OCI-M1 (cell line): ENCODE measurements around the gene TNS4.

Experiments used
- DNase-seq: peaks from one replicate; lab custom pipeline; 2025; lab: John Stamatoyannopoulos, UW

TNS4 gene

DNA sequence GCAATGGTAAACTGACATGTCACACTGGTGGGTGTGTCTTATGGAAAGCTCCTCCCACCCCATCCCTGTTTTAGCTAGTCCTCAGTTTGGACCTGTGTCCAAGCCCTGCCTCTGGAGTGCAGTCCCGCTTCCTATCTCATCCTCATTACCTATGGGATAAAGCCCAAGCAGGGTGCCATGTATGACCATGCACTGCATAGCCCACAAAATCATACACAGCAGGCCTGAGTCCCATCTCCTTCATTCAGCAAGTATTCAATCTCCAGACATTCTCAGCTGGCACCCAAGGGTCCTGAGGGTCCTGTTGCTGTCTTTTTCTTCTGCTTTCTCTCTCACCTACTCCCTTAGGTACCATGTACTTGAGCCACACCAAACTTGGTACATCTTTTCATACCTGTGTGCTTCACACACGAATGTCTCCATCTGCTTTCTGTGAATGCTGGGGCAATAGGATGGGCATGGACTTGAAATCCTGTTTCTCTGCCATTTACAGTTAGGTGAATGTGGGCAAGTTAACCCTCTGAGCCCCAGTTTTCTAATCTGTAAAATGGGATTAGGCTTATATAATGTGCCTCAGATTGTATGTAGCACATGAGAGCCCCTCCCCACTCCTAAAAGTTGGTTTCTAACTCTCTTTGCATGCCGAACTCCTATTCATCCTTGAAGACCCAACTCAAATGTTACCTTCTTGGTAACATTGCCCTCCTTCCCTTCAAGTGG is 28.5 kb downstream of the TNS4 start:
- peak; percentile 12 for DNase-seq

DNA sequence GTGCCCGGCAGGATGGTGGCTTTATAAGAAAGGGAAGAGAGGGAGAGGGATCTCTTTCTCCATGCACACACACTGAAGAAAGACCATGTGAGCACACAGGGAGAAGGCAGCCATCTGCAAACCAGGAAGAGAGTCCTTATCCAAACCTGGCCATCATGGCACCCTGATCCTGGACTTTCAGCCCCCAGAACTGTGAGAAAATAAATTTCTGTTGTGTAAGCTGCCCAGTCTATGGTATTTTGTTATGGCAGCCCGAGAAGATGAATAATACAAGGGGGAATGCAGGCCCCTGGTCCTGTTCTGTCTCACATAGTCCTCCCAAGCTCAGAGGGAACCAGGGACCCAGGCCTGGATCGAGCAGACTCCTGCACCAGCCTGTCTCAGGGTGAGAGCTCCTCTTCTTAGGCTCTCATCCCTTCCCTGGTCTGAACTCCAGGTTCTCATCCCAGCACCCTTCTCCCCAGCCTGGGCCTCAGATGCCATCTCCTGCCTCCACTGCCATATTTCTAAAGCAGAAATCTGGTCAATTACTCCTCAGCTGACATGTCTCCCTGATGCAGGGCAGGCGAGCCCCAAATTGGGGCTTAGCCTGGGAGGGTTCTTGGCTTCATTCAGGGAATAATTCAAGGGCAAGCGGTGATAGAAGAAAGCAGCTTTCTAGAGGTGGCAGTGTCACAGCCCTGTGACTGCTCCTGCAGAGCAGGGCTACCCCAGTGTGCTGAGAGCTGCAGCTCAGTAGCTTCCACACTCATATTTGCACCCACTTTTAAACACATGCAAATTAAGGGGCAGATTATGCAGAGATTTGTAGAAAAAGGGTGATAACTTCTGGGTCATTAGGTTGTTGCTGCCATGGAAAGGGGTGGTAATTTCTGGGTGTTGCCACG is 29.3 kb downstream of the TNS4 start:
- DNase-seq = no peak

DNA sequence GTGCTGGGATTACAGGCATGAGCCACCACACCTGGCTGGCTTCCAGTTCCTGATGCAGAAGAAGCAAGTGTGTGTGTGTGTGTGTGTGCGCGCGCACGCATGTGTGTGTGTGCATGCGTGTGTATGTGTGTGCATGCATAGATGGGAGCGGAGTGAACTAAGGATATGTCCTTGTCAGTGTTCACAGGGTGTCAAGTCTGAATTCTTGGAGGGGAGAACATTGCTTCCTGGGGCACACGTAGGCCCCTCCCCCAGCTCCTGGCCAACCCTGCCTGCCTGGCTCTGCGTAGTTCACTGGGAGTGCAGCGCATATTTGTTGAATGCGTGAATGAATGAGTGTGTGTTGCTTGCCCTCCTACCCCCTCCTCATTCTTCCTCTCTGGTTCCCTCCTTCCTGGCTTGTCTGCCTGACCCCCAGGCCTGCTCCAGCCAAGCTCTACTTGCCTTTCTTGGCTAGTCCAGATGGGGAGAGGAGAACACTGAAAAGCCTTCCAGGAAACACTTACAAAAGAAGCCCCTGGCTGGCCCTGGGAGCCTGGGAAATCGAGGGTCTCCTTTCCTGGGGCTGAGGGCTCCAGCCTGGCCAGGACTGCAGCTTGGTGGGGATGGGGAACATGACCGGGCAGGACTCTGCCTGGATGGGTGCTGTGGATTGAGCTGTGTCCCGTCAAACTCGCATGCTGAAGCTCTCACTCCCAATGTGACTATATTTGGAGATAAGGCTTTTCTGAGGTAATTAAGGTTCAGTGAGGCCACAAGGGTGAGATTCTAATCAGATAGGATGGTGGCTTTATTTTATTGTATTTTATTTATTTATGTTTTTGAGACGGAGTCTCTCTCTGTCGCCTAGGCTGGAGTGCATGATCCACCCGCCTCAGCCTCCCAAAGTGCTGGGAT is 30.2 kb downstream of the TNS4 start:
- no peak for DNase-seq

DNA sequence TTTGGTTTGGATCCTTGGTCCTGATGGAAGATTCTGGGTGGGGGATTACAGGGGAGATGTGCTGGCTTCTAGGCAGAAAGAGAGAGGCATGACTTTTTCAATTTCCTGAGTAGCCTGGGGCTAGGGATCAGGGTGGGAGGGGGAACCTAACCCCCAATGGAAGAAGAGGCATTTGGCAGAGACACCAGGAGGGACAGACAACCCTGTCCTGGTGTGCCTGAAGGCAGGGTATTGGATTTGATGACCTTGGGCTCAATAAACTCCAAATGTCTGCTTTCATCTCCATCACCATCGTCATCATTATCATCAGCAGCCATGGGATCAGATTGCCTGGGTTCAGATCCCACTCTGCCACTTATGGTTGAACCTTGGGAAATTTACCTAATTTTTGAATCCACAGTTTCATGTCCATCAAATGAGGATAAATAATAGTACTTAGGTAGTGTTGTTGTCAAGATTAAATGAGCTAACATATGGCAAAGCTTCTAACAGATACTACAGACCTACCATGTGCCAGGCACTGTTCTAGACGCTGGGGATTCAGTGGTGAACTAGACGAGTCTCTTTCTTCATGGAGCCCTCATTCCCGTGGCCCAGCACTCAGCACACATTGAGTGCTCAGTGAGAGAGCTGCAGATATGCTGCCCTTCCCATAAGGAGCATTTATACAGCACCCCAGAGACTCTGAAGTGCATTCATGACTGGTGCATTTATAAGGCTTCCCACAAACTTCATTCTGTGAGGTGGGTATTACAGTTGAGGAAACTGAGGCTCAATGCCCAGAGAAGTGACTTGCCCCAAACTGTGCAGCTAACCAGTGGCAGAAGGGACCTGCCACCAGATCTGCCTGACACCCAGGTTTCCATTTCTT is 31.4 kb downstream of the TNS4 start:
- DNase-seq = no peak

DNA sequence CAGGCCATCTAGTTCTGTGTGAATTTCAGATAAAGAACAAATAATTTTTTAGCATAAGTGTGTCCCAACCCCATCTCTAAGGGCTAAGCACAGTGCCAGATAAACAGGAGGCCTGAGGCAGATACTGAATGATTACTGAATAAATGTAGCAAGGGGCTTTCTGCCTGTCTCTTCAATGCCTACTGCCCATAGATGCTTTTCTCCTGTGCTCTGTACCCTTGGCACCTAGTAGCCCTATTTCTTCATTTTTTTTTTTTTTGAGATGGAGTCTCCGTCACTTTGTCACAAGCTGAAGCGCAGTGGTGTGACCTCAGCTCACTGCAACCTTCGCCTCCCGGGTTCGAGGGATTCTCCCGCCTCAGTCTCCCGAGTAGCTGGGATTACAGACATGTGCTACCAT is 32.9 kb downstream of the TNS4 start:
- DNase-seq = no peak

DNA sequence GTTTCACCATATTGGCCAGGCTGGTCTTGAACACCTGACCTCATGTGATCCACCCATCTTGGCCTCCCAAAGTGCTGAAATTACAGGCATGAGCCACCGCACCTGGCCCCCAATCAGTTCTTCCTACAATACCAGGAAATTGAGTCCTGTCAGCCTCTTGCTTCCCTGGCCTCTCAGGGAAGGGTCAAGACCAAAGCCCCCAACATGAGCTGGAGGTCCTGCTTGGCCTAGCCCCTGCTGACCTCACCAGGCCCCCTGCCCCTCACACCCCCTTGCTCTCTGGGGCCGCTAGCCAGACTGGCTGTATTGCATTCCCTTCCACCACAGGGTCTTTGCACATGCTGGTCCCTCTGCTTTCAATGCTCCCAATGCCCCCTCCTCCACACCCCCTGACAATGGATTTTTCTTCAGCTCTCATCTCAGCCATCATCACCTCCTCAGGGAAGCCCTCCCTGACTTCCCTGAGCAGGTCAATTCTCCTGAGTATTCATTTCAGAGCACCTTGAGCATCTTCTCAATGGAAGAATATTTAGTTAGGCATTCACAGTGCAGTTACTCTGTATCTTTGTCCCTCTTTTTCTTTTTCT is 34.0 kb downstream of the TNS4 start:
- DNase-seq = no peak

DNA sequence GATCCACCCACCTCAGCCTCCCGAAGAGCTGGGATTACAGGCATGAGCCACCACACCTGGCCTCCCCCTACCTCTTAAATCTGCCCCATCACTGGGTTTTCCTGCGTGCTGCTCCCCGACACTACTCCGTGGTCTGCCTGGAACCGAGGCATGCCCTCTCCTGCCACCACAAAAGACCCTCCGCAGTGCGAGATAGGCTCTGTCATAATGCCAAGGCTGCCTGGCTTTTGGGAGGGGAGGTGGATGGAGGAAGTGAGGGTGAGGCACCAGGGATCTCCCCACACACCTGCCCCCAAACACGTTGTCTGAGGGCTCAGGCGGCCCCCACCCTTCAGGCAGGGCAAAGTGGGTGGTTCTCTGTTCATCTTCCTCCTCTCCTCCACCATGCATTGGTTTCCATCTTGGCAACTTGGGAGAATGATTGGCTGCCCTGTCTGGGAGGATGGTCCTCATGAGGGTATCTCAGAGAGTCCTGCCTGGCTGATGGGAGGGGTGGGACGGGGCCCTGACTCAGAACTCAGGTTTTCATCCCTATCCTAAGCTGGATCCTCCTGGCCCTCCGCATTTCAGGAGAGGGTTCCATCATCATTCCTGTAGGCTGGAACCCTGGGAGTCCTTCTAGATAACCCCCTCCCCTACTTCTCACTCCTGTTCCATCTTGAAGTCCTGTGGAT is 35.0 kb downstream of the TNS4 start:
- DNase-seq = no peak

DNA sequence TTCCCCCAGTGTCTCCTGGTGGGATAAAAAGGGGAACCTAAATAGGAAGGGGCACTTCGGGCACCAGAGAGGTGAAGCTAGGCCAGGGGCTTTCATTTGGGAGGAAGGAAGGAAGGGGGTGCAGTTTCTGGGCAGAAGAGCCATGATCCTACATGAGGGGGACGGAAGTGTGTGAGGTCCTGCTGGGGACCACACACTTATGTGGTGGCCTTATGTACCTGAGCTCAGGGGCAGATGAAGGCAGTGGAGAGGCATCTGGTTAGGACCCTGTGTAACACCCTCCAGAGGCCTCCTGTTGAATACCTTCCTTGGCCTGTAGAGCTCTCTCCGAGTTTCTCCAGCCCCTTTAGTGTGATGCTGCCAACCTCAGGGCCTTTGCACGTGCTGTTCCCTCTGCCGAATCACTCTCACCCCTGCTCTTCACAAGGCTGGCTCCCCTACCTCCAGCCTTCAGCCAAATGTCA is 37.0 kb downstream of the TNS4 start:
- DNase-seq = no peak

DNA sequence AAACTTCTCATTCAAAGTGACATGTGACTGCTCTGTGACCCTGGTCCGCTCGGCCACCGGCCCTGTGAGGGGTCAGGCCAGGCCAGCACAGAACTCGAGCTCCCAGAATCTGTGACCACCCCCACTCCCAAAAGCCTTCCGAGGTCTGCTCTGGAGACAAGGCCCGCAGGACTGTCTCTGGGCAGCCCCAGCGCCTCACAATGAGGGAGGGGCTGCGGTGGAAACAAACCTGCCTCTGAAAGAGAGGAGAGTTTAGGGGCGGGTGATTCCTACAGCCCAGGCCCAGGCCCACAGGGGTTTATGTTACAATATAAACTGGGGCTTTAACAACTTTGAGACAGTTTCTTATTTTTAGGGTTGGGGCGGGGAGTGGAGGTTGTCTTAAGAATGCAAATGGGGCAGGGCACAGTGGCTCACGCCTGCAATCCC is 38.3 kb downstream of the TNS4 start:
- no peak for DNase-seq

DNA sequence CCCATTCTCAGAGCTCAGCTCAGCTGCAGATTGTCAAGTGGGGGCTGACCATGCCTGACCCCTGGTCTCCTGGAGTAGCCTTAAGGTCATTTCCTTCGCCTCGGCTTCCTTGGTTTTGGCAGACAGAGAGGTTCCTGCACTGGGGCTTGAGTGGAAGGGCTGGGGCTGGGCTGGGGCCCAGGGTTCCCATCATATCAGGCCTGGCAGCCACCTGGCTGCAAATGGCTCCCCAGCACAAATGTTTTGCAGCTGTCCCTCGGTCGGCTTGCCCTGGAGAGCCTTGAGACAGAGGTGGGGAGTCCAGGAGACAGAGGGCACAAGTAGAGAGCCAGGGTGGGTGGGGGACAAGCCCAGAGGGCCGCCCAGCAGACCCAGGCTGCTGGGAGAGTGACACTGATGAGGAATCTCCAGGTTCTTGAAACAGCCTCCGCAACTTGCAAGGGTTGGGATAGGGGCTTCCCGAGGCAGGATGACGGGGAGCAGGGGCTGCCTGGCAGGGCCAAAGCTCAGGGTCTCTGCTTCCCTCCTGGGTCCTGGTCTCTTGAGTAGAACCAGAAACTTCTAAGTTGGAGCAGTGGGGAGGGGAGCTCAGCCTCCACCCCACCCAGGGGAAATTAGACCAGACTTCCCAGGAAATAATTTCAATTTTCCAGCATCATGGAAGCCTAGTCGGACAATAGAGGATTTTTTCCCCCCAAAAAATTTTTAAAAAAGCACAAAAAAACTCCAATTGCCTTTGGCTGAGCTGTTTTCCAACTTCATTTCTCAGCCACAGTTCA is 38.9 kb downstream of the TNS4 start:
- DNase-seq = no peak

DNA sequence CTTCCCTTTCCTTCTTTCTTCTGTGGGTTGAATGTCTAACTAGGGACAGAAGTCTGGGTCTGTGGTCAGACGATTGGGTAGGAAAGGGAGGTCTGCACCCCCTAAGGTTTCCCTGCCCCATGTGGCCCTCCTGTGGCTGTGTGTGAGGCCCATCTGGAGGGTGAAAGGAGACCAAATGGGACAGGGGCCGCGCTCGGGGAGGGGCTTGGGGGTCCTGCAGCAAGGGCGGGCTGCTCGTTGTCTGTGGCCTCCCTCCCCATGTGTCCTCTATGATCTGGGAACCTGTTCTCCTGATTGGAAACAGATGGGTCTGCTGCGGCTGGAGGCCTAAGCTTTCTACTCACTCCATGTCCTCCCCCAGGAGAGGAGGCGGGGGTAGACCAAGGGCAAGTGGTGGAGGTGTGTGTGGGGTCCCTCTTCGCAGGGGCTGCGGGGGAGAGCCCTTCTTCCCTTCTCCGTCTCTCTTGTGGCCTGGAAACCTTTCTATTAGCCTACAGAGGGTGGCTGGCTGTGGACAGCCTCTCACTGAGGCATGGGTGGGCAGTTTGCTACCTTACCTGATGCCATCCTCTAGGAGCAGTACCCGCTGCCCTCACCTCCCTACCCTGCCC is 39.6 kb downstream of the TNS4 start:
- DNase-seq = no peak

DNA sequence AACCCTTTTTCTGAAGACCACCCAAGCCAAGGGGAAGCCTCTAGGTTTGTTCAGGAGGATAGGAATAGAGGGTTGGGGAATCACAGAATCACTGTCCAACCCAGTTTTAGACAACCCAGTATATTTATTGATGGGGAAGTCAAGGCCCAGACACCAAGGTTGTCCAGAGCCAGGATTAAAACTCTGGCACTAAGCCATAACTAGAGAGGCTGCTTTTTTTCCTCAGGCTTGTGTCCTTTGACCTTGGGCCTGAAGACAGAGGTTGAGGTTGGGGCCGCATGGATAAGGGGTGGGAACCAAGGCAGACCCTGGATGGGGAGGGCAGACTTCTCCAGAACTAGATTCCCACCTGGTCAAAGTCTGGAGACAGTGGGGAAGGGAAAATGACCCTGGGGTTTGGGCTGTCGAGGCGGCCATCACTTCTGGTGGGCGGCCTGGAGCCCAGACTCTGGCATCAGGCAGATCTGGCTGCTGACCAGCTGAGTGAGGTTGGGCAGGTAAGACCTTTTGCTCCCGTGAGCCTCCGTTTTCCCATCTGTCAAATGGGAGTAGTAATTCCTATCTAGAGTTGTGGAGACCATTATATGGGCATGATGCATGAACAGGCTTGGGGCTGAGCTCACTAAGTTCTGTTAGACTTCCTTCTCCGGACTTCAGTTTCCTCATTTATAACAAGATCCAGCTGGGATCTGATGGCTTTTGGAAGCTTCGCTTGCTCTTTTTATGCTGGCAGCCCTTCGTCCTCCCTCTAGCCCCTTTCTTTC is 40.3 kb downstream of the TNS4 start:
- DNase-seq = no peak

DNA sequence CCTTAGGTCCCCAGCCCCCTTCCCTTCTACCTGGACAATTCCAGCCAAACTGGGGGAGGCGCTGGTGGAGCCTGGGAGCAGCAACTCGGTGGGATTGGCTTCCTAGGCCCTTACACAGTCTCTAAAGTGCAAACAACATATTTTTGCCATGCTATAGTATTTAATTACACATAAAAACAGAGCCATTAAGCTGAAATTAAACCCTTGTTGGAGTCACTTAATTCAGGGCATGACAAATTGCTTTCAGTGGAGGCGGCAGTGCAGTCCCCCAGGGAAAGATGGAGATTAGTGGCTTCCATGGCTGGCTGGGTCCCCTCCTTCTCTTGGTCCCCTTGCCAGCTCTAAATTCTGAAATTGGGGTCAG is 40.8 kb downstream of the TNS4 start:
- DNase-seq = no peak

DNA sequence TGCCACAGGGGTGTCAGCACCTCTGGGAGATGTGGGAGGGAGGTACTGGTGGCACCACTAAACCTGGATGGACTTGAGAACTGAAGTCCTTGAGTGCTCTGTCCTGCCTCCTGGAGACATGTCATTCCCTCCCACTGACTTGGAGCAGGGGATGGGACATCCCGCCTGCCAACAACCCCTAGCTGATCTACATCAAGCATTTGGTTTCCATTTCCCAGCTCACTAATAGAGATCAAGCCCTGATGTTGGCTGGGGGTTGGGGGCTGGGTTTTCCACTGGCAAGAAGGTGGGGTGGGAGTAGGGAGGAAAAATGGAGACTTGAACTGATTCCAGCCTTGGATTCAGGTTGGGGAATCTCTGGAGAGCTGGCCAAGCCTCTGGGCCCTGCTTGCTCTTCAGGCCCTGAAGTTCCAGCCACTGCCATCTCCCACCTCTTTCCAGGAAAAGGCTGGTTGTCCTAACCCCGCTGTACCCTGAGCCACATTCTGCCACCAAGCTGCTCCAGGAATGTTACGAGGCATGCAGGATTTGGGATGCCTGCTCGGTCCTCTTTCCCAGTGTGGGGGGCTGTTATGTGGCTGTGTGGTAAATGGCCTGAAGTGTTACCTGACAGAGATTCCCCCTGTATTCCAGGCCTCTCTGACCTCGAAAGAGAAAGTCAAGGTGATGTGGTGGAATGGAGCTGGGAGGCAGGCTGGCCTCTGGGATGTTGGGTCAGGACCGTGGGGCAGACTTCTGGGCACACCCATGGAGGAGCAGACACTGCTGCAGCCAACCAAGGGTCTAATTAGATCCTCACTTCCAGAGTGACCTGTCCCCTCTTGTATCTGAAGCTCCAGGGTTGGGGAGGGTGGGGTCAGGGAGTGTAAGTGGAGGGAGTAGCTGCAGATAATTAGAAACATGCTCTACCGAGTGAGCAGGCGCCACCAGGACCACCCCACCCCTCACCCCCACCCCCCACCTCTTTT is 41.5 kb downstream of the TNS4 start:
- no peak for DNase-seq

DNA sequence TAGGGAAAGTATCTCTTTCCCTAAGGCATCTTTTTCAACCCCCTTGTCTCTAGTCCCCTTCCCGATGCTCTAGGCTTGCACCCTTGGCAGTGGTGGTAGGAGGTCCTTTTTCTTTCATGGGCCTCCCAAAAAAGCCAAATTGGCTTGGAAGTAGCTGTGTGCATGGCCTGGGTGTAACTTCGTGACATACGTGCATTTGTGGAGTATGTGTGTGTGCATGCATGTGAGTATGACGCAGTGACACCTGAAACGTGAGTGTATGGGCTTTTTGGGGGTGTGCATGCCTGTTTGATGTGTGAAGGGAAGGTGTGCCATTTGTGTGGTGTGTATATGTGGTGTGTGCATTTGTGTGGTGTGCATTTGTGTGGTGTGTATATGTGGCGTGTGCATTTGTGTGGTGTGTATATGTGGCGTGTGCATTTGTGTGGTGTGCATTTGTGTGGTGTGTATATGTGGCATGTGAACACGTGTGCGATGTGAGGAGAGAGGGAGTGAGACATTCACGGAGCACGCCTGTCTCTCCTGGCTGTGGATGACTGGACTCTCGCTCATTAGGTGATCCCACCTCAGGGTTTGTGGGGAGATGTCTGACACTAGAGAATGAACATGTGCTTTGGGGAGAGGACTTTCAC is 42.5 kb downstream of the TNS4 start:
- no peak for DNase-seq

DNA sequence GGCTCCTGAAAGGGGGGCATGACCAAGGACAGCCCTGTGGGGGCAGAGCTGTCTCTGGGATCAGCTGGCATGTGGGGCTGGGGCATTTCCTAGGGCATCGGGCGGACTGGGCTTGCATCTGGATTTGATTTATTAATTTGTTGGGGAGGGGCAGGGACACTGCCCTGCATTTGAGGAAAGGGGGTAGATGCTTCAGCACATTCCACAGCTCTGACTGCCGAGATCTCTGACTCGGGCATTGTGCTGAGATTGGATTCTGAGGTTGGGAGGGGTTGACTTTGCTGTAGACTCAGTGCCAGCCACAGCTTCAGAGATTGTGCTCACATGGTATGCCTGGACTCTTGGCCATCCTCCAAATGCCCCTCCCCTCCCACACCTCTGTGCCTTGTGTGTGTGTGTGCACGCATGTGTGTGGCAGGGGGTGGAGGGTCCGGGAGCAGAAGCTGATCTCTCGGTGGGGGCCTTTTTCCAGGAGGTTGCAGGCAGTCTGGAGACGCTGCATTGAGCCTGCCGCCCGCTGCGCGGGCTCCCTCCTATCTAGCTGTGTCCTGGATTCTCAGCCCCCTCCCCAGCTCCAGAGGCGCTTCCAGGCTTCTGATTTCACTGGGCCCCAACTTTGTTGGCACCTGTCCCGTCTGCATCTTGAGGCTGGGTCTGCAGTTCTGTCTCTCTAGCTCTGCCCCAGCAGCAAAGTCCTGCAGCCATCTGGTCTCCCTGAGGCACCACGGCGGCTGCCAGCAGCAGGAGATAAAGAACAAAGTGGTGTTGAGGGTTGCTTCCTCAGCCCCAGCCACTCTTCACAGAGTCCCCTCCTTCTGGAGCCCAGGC is 43.2 kb downstream of the TNS4 start:
- no peak for DNase-seq
